Stimulated activated naive B cell treated with anti-CD40 and anti-IgM and Interleukin-4, amounts not matched to agents 10 μg/mL and 1 μg/mL and 100 μg/mL, for 72 hours (primary cell): ENCODE results near the gene MR1.

ENCODE experiments used
- ATAC-seq, 2 donors: fragments of 150-1000 bp; cut with Tn5 transposase; replicated peaks; 2 replicates each; pipeline ENCODE4 v1.10.0; 2021; ENCODE audit warnings: moderate library complexity in 1 of 2
- DNase-seq: peaks from one replicate; pipeline ENCODE4 v3.0.0; 2021
- H3K27ac Mint-ChIP-seq: one replicate; pipeline ENCODE4 v1.8.0; 2022; ENCODE audit warnings: mild to moderate bottlenecking, mixed read lengths
- H3K27me3 Mint-ChIP-seq, 2 donors: one replicate each; pipeline ENCODE4 v1.8.0; 2022; ENCODE audit warnings: mixed read lengths in 2 of 2
- H3K36me3 Mint-ChIP-seq, 2 donors: one replicate each; pipeline ENCODE4 v1.8.0; 2022; ENCODE audit warnings: mixed read lengths in 2 of 2, mild to moderate bottlenecking in 1 of 2
- H3K4me1 Mint-ChIP-seq, 2 donors: one replicate each; pipeline ENCODE4 v1.8.0; 2022; ENCODE audit warnings: mixed read lengths in 2 of 2, mild to moderate bottlenecking in 1 of 2
- H3K4me3 Mint-ChIP-seq, 2 donors: one replicate each; pipeline ENCODE4 v1.8.0; 2022; ENCODE audit warnings: mild to moderate bottlenecking in 2 of 2, mixed read lengths in 2 of 2, moderate library complexity in 1 of 2
- H3K9me3 Mint-ChIP-seq, 2 donors: one replicate each; pipeline ENCODE4 v1.8.0; 2022; ENCODE audit warnings: mixed read lengths in 2 of 2, mild to moderate bottlenecking in 1 of 2

The MR1 gene

DNA sequence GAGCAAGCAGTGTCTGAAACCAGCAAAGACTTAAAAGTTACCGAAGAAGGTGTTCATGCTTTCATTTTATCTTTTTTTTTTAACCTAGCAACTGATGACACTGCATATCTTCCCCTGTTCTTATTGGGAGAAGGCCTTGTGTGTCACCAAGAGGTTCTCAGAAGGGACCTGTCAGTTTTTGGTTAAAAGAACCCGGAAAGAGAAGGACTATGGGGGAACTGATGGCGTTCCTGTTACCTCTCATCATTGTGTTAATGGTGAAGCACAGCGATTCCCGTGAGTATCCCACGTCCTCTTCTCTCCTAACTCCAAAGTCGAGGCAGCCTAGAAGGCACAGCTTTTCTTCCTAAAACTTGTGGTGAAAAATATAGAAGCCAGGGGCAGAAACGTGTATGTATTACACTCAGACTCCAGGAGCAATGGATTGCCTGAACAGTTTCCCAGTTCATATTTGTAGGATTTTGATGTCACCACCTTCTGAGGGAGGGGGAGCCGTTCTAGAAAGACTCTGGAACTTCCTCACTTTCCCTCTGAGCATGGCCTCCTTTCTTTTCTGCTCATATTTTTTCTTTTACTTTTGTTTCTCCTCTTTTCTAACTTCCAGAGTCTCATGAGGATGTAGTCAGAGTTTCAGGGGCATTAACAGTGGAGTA lies at the start of gene MR1:
TSS of gene MR1 (plus strand) at position 185 of the 653 bp plus-strand sequence. CDS start at position 210, 25 bp downstream.
- Mint-ChIP-seq H3K9me3 (no peaks in the 10 kb centered on the region), H3K4me1 (peaks cover 40 to 62% of the 10 kb centered on the region in 2 donors), H3K27ac (peak within 1 kb of the TSS; percentile 99), H3K4me3 (peak within 1 kb of the TSS; percentile 87 to 88), H3K36me3 (peaks cover 18 to 27% of the 10 kb centered on the region in 2 donors), H3K27me3 (no peaks in the 10 kb centered on the region)
- DNase-seq, result peak; percentile 46
- peak; percentile 97 to 98 for ATAC-seq

DNA sequence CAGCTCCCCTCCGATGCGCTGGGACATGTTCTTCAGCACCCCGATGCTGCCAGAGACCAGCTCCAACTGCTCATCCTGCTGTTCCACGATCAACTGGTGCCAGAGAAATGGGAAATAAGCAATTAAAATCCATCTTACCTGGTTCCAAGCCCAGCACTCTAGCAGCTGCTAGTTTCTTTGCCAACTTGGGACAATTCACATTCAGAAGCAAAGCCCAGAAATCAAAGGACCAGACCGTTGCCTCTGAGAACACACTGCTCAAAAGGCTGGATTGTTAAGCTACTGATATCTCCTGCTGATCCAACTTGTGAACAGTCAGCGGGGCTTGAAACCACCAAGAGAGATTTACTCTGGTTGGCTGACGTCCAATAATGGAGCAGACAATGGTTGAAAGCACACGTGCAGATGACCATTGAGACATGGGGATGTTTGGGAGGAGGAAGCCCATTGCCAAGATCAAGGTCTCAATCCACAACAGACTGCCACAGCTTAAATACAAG lies 45.5 kb upstream of the MR1 start:
- Mint-ChIP-seq H3K27ac (no peak overlapping the region), H3K4me3 (no peak overlapping the region), H3K9me3 (no peaks in the 10 kb centered on the region), H3K4me1 (no peaks in the 10 kb centered on the region), H3K27me3 (no peaks in the 10 kb centered on the region), H3K36me3 (peaks cover 52 to 65% of the 10 kb centered on the region in 2 donors)
- DNase-seq (no peak), ATAC-seq (no peak)

DNA sequence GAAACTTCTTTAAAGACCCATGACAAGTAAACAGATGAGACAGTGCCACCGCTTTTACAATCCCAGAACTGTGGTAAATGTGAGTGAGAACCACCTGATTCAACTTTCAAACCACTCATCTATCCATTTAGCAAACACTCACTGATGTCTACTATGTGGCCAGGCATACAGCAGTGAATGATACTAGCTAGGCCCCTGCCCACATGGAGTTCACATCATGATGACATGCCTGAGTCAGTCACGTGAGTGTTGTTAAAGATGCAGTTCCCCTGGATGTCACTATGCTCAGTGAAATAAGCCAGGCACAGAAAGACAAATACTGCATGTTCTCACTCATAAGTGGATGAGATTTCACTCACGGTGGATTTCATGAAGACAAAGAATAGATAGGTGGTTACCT lies 39.5 kb upstream of the MR1 start:
- no peak overlapping the region for H3K4me3 Mint-ChIP-seq
- H3K36me3 Mint-ChIP-seq, result peaks cover 37 to 43% of the 10 kb centered on the region in 2 donors
- H3K27ac Mint-ChIP-seq, result no peak overlapping the region
- H3K9me3 Mint-ChIP-seq, result no peaks in the 10 kb centered on the region
- H3K27me3 Mint-ChIP-seq, result no peaks in the 10 kb centered on the region
- no peak for DNase-seq
- H3K4me1 Mint-ChIP-seq, result peaks cover 2 to 13% of the 10 kb centered on the region in 2 donors
- ATAC-seq, result no peak

DNA sequence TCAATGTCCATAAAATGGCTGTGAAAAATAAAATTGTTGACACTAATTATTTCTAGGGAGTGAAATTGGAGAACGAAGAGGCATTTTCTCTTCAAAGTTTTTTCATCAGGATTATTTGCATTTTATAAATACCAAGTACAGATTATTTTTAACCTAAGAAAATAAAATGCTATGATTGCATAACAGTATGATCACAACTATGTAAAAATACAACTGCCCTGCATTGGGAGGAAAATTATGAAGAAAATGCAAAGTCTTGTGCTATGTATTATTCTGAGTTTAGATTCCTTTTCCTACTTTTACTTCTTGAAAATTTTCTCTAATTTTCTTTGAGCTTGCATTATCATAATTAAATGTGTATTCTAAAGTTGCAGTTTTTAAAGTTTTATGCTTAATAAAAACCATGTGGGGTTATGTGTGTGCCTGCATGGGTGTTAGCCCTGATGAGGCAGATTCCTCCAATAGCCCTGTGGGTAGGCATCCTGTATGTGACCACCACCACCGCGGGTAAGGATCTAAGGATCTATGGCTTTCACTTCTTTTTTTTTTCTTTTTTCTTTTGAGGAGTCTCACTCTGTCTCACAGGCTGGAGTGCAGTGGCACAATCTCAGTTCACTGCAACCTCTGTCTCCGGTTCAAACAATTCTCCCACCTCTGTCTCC lies 35.8 kb upstream of the MR1 start:
- Mint-ChIP-seq H3K36me3 (peaks cover 40 to 43% of the 10 kb centered on the region in 2 donors), H3K9me3 (peaks cover 1 to 2% of the 10 kb centered on the region in 2 donors), H3K27ac (no peak overlapping the region), H3K4me1 (peaks cover 5 to 18% of the 10 kb centered on the region in 2 donors), H3K4me3 (no peak overlapping the region), H3K27me3 (no peaks in the 10 kb centered on the region)
- DNase-seq (no peak), ATAC-seq (no peak)

DNA sequence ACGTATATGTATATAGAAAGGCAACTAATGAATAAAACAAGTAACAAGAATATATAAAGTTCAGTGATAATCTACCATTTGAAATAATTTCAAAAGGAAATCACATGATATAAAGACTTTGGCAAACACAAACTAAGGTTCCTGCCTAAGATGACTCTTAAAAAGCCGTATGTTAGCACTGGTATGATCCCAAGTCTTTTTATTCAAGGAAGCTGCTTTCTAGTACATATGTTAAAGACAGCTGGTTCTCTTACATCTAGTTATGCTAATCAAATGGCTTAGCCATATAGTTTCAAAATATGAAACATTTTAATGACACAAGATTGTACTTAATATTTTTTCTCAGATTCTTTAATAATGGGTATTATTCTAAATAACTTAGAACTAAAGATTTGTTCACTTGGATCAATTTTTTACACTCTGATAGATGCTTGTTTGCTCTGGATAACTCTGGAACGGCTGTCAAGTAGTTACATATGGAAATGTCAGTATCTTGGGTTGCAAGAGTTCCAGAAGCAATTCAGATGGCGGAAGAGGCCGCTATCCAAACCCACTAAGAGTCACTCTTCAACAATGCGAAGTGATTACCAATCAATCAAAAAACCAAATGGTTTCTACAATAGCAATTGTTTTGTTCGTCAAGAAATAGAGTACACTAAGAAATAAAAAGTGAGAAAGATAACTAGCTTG lies 32.5 kb upstream of the MR1 start:
- Mint-ChIP-seq H3K27ac (no peak overlapping the region), H3K36me3 (peaks cover 48 to 58% of the 10 kb centered on the region in 2 donors), H3K4me3 (no peak overlapping the region), H3K9me3 (peaks cover 2 to 3% of the 10 kb centered on the region in 2 donors), H3K4me1 (peaks cover 7 to 21% of the 10 kb centered on the region in 2 donors), H3K27me3 (no peaks in the 10 kb centered on the region)
- ATAC-seq (no peak), DNase-seq (no peak)

DNA sequence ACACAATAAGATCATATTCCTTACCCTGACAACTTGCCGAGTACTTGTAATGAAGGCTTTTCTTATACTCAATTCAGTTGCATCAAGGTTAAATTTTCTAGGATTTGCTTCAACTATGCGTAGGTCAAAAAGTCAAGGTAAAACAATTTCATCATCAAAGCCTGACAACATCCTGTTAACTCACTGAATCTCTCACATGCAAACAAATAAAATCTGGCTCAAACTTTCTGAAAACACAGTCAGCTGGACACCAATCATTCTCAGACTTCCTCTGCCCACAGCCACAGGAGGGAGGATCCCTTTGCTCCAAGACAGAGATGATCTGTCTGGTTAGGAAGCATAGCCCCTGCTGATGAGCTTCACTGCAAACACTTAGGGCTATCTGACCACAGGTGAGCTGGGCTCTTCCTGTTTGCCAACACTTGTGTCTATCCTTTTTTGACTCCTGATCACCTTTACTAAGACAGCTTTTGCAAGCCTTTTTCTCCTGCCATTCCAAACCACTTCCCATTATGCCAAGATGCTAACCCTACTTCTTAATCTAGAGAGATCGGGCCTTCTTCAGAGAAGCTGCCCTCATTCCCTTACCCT lies 31.1 kb upstream of the MR1 start:
- no peak overlapping the region for H3K27ac Mint-ChIP-seq
- no peak for DNase-seq

DNA sequence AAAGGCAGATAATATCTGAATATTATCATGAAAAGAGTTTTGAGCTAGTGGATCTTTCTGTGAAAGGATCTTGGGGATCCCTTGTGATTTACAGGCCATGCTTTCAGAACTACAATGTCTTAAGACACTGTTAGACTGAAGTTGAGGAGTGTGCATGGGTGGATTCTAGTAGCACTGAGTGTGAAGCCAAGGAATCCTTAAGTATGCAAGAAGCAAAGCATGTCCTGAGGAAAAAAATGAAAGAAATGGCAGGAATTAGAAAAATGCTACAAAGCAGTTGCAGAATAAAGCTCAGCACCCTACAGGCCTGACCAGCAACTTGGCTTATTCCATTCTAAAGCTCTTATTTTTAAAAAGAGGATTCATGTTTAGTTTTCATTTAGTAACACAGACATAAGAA lies 23.0 kb upstream of the MR1 start:
- no peak for DNase-seq
- ATAC-seq, result no peak
- Mint-ChIP-seq H3K4me3 (no peak overlapping the region), H3K9me3 (peaks cover 0 to 2% of the 10 kb centered on the region in 2 donors), H3K36me3 (peaks cover 11 to 18% of the 10 kb centered on the region in 2 donors), H3K27ac (no peak overlapping the region), H3K27me3 (no peaks in the 10 kb centered on the region), H3K4me1 (peaks cover 9 to 26% of the 10 kb centered on the region in 2 donors)

More for the DNA sequence above, 31.1 kb upstream of the MR1 start:
- no peak overlapping the region for H3K4me3 Mint-ChIP-seq
- H3K4me1 Mint-ChIP-seq, result peaks cover 12 to 21% of the 10 kb centered on the region in 2 donors
- H3K27me3 Mint-ChIP-seq, result no peaks in the 10 kb centered on the region
- H3K36me3 Mint-ChIP-seq, result peaks cover 45 to 58% of the 10 kb centered on the region in 2 donors
- peaks cover 2 to 3% of the 10 kb centered on the region in 2 donors for H3K9me3 Mint-ChIP-seq
- no peak for ATAC-seq

DNA sequence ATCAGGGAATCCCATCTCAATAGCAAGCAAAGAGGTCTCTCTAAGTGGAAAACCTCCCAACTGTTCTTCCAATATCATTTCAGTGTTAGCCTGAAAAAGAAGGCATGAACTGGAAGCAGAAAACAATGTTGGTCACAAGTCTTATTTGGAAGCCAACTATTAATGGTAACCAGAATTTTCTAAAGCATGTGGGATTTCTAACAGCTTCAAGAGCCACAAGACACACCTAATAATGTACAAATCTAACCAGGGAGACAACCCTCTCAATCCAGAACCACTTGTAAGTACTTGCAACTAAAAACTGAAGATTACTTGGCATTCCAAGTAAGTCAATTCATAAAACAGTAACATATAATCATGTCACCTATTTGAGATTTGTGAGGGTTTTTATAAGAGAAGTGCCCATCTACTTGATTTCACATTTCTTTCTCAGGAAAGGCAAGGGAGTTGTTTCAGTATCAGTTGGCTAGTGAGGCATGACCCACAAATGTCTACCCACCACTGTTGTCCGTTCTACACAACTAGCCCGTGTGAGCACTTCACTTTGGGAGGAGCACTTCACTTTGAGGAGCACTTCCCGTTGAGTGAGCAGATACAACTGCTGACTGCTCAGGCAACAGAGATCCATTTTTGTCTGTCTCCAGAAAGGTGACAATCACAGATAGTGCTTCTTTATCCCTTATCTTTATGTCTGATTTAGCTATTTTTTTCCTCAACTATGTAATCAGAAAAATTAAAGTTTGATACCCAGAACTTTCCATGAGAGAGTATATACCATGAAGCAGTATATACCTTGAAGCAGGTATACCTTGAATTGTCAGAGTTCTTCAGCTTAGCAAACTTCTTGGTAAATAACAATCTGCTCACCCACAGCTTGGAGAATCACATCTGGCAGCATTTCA lies 22.2 kb upstream of the MR1 start:
- Mint-ChIP-seq H3K27me3 (no peaks in the 10 kb centered on the region), H3K4me3 (peak overlapping the region in 1 of 2 donors; percentile 29), H3K27ac (peak overlapping the region; percentile 25), H3K36me3 (peaks cover 12 to 18% of the 10 kb centered on the region in 2 donors), H3K4me1 (peaks cover 9 to 25% of the 10 kb centered on the region in 2 donors), H3K9me3 (peaks cover 0 to 2% of the 10 kb centered on the region in 2 donors)
- ATAC-seq (peak in 1 of 2 donors; percentile 33), DNase-seq (no peak)

DNA sequence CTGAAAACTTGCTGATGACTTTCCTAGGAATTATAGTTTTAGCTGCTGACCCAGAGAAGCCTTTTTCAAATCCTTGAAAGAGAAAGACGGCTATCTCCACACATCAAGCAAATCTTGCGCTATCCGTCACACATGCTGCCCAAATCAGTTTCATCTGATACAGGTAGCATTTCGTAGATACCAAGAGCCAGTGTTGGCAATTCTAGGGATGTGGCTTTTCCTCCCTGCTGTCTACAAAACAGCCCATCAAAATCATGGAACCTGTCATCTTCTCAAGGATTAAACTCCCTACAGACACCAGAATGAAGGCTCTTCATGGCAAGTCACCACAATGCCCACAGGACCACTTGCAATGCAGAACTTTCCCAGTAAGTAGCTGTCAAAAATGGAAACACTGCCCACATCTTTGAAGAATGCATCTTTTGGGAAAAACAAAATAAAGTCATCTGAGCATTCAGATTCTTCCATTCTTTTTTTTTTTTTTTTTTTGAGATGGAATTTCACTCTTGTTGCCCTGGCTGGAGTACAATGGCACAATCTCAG lies 21.5 kb upstream of the MR1 start:
- H3K4me3 Mint-ChIP-seq, result no peak overlapping the region
- peaks cover 14 to 18% of the 10 kb centered on the region in 2 donors for H3K36me3 Mint-ChIP-seq
- H3K9me3 Mint-ChIP-seq, result peaks cover 0 to 2% of the 10 kb centered on the region in 2 donors
- peaks cover 10 to 21% of the 10 kb centered on the region in 2 donors for H3K4me1 Mint-ChIP-seq
- H3K27ac Mint-ChIP-seq, result no peak overlapping the region
- ATAC-seq (no peak), DNase-seq (no peak)
- no peaks in the 10 kb centered on the region for H3K27me3 Mint-ChIP-seq

DNA sequence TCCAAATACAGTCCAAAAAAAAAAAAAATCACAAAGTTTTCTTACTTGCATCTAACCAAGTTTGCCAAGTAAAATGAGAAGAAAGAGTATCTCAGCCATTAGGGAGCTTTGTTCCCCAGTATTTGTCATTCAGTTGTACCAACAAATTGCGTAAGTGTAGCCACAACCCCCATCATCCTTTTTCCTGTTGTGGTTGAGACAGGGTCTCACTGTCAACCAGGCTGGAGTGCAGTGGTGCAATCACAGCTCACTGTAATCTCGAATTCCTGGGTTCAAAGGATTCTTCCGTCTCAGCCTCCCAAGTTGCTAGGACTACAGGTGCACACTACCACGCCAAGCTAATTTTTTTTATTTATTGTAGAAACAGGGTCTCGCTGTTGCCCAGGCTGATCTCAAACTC lies 20.6 kb upstream of the MR1 start:
- DNase-seq, result no peak
- Mint-ChIP-seq H3K27me3 (no peaks in the 10 kb centered on the region), H3K27ac (peak overlapping the region; percentile 91), H3K36me3 (peaks cover 17 to 24% of the 10 kb centered on the region in 2 donors), H3K4me3 (peak overlapping the region in 1 of 2 donors; percentile 39), H3K4me1 (peaks cover 15 to 24% of the 10 kb centered on the region in 2 donors), H3K9me3 (peaks cover 0 to 2% of the 10 kb centered on the region in 2 donors)
- ATAC-seq, result no peak

DNA sequence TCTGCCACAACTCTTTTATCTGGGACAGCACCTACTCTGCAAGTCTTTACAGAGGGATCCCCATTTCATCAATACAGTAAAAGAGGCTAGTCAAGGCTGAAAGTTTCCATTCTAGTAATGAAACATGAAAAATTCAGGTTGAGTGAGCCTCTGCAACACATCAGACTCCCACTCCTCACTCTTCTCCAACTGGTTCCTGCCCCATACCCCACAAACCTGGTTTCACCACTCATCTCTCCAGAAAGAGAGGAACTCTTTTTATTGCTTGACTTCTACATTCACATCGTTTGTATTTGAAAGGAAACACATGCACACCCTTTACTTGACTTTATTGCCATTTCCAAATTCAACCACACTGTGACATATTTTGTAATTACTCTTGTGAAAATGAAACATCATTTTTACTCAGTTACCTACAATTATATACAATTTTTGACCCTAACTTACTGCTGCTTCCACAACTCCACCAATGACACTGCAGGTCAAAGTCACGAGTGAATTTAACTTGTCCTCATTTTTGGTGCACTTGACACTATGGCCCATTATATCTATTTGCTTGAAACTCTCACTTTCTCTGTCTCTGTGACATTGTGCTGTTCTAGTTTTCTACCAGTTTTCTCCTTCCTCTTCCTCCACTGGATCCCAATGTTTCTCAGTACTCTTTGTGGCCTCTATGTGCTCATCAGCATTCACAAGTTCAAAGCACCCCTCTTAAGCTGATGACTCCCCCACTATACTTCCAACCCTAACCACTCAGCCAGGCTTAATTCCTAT lies 19.1 kb upstream of the MR1 start:
- ATAC-seq (peak; percentile 86 to 88), DNase-seq (peak; percentile 13)
- no peak overlapping the region for H3K4me3 Mint-ChIP-seq
- H3K4me1 Mint-ChIP-seq, result peaks cover 23 to 32% of the 10 kb centered on the region in 2 donors
- peaks cover 0 to 2% of the 10 kb centered on the region in 2 donors for H3K9me3 Mint-ChIP-seq
- H3K27ac Mint-ChIP-seq, result no peak overlapping the region
- peaks cover 25 to 34% of the 10 kb centered on the region in 2 donors for H3K36me3 Mint-ChIP-seq
- H3K27me3 Mint-ChIP-seq, result no peaks in the 10 kb centered on the region

DNA sequence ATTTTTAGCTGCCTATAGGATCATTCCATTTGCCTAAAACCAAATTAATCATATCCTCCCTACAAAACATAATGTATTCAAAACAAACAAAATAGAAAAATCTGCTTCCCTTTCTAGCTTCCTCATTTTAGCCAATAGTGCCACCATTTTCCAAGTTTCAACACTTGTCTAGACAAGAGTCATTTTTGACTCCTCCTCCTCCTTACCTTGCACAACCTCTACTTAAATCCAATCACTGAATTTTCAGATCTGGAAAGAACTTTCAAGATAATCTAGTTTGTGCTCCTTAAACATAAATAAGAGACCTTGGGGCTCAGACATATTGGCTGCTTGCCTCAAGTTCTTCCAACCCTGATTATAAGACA lies 18.6 kb upstream of the MR1 start:
- Mint-ChIP-seq H3K27me3 (no peaks in the 10 kb centered on the region), H3K36me3 (peaks cover 23 to 31% of the 10 kb centered on the region in 2 donors), H3K9me3 (peaks cover 0 to 2% of the 10 kb centered on the region in 2 donors), H3K4me3 (no peak overlapping the region), H3K4me1 (peaks cover 19 to 30% of the 10 kb centered on the region in 2 donors), H3K27ac (no peak overlapping the region)
- ATAC-seq (peak; percentile 51 to 53), DNase-seq (no peak)
